ENCODE results near the gene THSD4. TPM values are rescaled to one million over a fixed set of nuclear protein-coding genes. Genes with fewer than 3 reads are reported as not detected.
A peak's percentile ranks its signal among the peaks of the same experiment; 100 is the strongest.

The THSD4 gene
- total RNA-seq, 1 experiment from 2014 or later, result 29.3 TPM

- Histone ChIP-seq H3K9me3 (ENCODE audit: insufficient read depth, low read depth) (no peaks in the 10 kb centered on the region), H3K9me2 (ENCODE audit: insufficient read depth) (no peaks in the 10 kb centered on the region), H3K27me3 (ENCODE audit: insufficient read depth, low read depth) (no peaks in the 10 kb centered on the region), H3K36me3 (ENCODE audit: low read depth) (no peaks in the 10 kb centered on the region), H2AFZ (no peak overlapping the region), H3F3A (ENCODE audit: insufficient read depth, low read depth) (peaks cover 15% of the 10 kb centered on the region), H3K27ac (no peak overlapping the region), H3K4me3 (no peak overlapping the region), H3K4me1 (replicated peaks; ENCODE audit: insufficient read depth) (peaks cover 35% of the 10 kb centered on the region), H4K20me1 (ENCODE audit: insufficient read depth) (no peaks in the 10 kb centered on the region), H3K4me2 (no peak overlapping the region), H3K79me2 (ENCODE audit: low read depth) (no peaks in the 10 kb centered on the region)
- no TSS peak for BruUV-seq (replicated peaks)
- POLR2A ChIA-PET (ENCODE audit: unreplicated experiment), result no interaction called here
- TF ChIP-seq CTCF (conservative IDR thresholded peaks at IDR 0.05) (no peak), EZH2 (IDR thresholded peaks at IDR 0.05; ENCODE audit: low read depth) (no peak)
- DNase-seq, result no peak
- intact Hi-C loops (cut with micrococcal nuclease; ENCODE audit: unreplicated experiment), result loop anchor here (10.0 kb wide), 1 partner anchor 90 kb away; no protein-coding TSS in a partner anchor
- CTCF ChIA-PET, result no interaction called here
These were observed 559.1 kb downstream of the THSD4 start for GRCh38 chr15:71674354-71674753.

GRCh38 chr15:71677352-71677751 lies 562.1 kb downstream of the THSD4 start:
- H3K9me2 ChIP-seq (ENCODE audit: insufficient read depth), result no peaks in the 10 kb centered on the region
- no peaks in the 10 kb centered on the region for H4K20me1 ChIP-seq (ENCODE audit: insufficient read depth)
- H3K36me3 ChIP-seq (ENCODE audit: low read depth), result no peaks in the 10 kb centered on the region
- no peak for TF ChIP-seq EZH2 (IDR thresholded peaks at IDR 0.05; ENCODE audit: low read depth)
- no peak for TF ChIP-seq CTCF (conservative IDR thresholded peaks at IDR 0.05)
- DNase-seq, result no peak
- no peak overlapping the region for H2AFZ ChIP-seq
- CTCF ChIA-PET, result no interaction called here
- intact Hi-C loops (cut with micrococcal nuclease; ENCODE audit: unreplicated experiment), result loop anchor here (10.0 kb wide), 1 partner anchor 93 kb away; no protein-coding TSS in a partner anchor
- H3K9me3 ChIP-seq (ENCODE audit: insufficient read depth, low read depth), result no peaks in the 10 kb centered on the region
- H3F3A ChIP-seq (ENCODE audit: insufficient read depth, low read depth), result peaks cover 34% of the 10 kb centered on the region
- H3K4me2 ChIP-seq, result peak overlapping the region; percentile 34; the same call in 1 of the 2 replicates
- H3K27ac ChIP-seq, result no peak overlapping the region
- peaks cover 59% of the 10 kb centered on the region for H3K4me1 ChIP-seq (replicated peaks; ENCODE audit: insufficient read depth)
- no peak overlapping the region for H3K4me3 ChIP-seq
- BruUV-seq (replicated peaks), result no TSS peak
- POLR2A ChIA-PET (ENCODE audit: unreplicated experiment), result no interaction called here
- no peaks in the 10 kb centered on the region for H3K27me3 ChIP-seq (ENCODE audit: insufficient read depth, low read depth)
- H3K79me2 ChIP-seq (ENCODE audit: low read depth), result no peaks in the 10 kb centered on the region

- BruUV-seq (replicated peaks), result no TSS peak
- POLR2A ChIA-PET (ENCODE audit: unreplicated experiment), result no interaction called here
- no peak for DNase-seq
- Histone ChIP-seq H3K4me3 (no peak overlapping the region), H3F3A (ENCODE audit: insufficient read depth, low read depth) (peaks cover 34% of the 10 kb centered on the region), H3K27me3 (ENCODE audit: insufficient read depth, low read depth) (no peaks in the 10 kb centered on the region), H3K9me2 (ENCODE audit: insufficient read depth) (no peaks in the 10 kb centered on the region), H3K27ac (peak overlapping the region; percentile 78; the same call in 1 of the 2 replicates), H2AFZ (no peak overlapping the region), H3K4me2 (peak overlapping the region; percentile 69; the same call in 1 of the 2 replicates), H3K4me1 (replicated peaks; ENCODE audit: insufficient read depth) (peaks cover 59% of the 10 kb centered on the region), H3K36me3 (ENCODE audit: low read depth) (no peaks in the 10 kb centered on the region), H3K9me3 (ENCODE audit: insufficient read depth, low read depth) (no peaks in the 10 kb centered on the region), H4K20me1 (ENCODE audit: insufficient read depth) (no peaks in the 10 kb centered on the region), H3K79me2 (ENCODE audit: low read depth) (no peaks in the 10 kb centered on the region)
- CTCF ChIA-PET, result no interaction called here
- TF ChIP-seq CTCF (conservative IDR thresholded peaks at IDR 0.05) (no peak), EZH2 (IDR thresholded peaks at IDR 0.05; ENCODE audit: low read depth) (no peak)
- intact Hi-C loops (cut with micrococcal nuclease; ENCODE audit: unreplicated experiment), result loop anchor here (10.0 kb wide), 1 partner anchor 93 kb away; no protein-coding TSS in a partner anchor
These were observed 562.5 kb downstream of the THSD4 start for GRCh38 chr15:71677766-71678165.
